CD14-positive monocyte (primary cell): ENCODE measurements around the gene GRHL1. TPM values are rescaled to one million over a fixed set of nuclear protein-coding genes. Genes with fewer than 3 reads are reported as not detected.
A peak's percentile ranks its signal among the peaks of the same experiment; 100 is the strongest.

Experiments used
- DNase-seq, 3 donors: peaks; one replicate each; pipeline ENCODE4 v3.0.0-alpha.2; 2011 to 2022
- H2AFZ ChIP-seq: 2 replicates; pipeline ENCODE4 v1.6.0; 2012; ENCODE audit warnings: mild to moderate bottlenecking, low read depth, low read length, inconsistent platforms; ENCODE audit not compliant: insufficient read depth, poor library complexity, severe bottlenecking
- H3K27ac ChIP-seq, 2 donors: 1 replicate in 1 of 2; 2 replicates in 1 of 2; pipeline ENCODE4 v1.5.1; 2012 to 2013; ENCODE audit warnings: low read length in 2 of 2, control low read depth in 1 of 2, inconsistent platforms in 1 of 2, low read depth in 1 of 2, mild to moderate bottlenecking in 1 of 2
- H3K27me3 ChIP-seq, 2 donors: one replicate each; pipeline versions ENCODE4 v1.6.0 to v1.6.1; 2011 to 2013; ENCODE audit warnings: low read length in 2 of 2; ENCODE audit not compliant: control insufficient read depth in 2 of 2, insufficient read depth in 2 of 2
- H3K36me3 ChIP-seq, 2 donors: replicated peaks in 1 of 2; 1 replicate in 1 of 2; 2 replicates in 1 of 2; pipeline versions ENCODE4 v1.5.1 to v1.6.1; 2012 to 2013; ENCODE audit warnings: low read length in 2 of 2, control low read depth in 1 of 2, inconsistent platforms in 1 of 2, mild to moderate bottlenecking in 1 of 2; ENCODE audit not compliant: insufficient read depth in 2 of 2, control insufficient read depth in 1 of 2
- H3K4me1 ChIP-seq, 2 donors: 1 replicate in 1 of 2; 2 replicates in 1 of 2; pipeline versions ENCODE4 v1.5.1 to v1.6.1; 2012 to 2013; ENCODE audit warnings: low read length in 2 of 2, control low read depth in 1 of 2, inconsistent platforms in 1 of 2, mild to moderate bottlenecking in 1 of 2, moderate library complexity in 1 of 2; ENCODE audit not compliant: insufficient read depth in 2 of 2, control insufficient read depth in 1 of 2
- H3K4me2 ChIP-seq: replicated peaks from 2 replicates; pipeline ENCODE3; 2012; ENCODE audit warnings: low read length, moderate library complexity, mild to moderate bottlenecking; ENCODE audit not compliant: poor library complexity, severe bottlenecking; ENCODE audit errors: extremely low read depth
- H3K4me3 ChIP-seq, 3 experiments: fragments of 200-600 bp in 1 of 3; sonication (generic) in 1 of 3; replicated peaks in 1 of 3; 1 replicate in 2 of 3; 2 replicates in 1 of 3; pipeline ENCODE4 v1.5.1; 2011 to 2013; ENCODE audit warnings: low read length in 3 of 3, mild to moderate bottlenecking in 3 of 3, control low read depth in 2 of 3, low read depth in 2 of 3, inconsistent platforms in 1 of 3, moderate library complexity in 1 of 3
- H3K79me2 ChIP-seq: 2 replicates; pipeline ENCODE4 v1.6.0; 2012; ENCODE audit warnings: mild to moderate bottlenecking, control low read depth, inconsistent platforms, low read length, moderate library complexity; ENCODE audit not compliant: insufficient read depth
- H3K9ac ChIP-seq: 2 replicates; pipeline ENCODE4 v1.6.0; 2017; ENCODE audit warnings: low read length, mild to moderate bottlenecking; ENCODE audit not compliant: insufficient read depth, poor library complexity, severe bottlenecking
- H3K9me3 ChIP-seq, 2 donors: replicated peaks in 1 of 2; 1 replicate in 1 of 2; 2 replicates in 1 of 2; pipeline versions ENCODE4 v1.5.1 to v1.6.1; 2012 to 2013; ENCODE audit warnings: low read length in 2 of 2, control low read depth in 1 of 2; ENCODE audit not compliant: control insufficient read depth in 1 of 2, insufficient read depth in 1 of 2
- H4K20me1 ChIP-seq: 2 replicates; pipeline ENCODE4 v1.6.0; 2012; ENCODE audit warnings: mild to moderate bottlenecking, low read length, control low read depth, moderate library complexity; ENCODE audit not compliant: insufficient read depth
- H3K27ac Mint-ChIP-seq, 7 donors: one replicate each; pipeline ENCODE4 v1.8.0; 2020; ENCODE audit warnings: mild to moderate bottlenecking in 7 of 7, mixed read lengths in 7 of 7, moderate library complexity in 6 of 7, inconsistent platforms in 2 of 7
- H3K27me3 Mint-ChIP-seq, 3 donors: one replicate each; pipeline ENCODE4 v1.8.0; 2021 to 2022; ENCODE audit warnings: low read depth in 3 of 3, mild to moderate bottlenecking in 3 of 3, mixed read lengths in 3 of 3, moderate library complexity in 3 of 3, inconsistent platforms in 1 of 3
- H3K36me3 Mint-ChIP-seq, 2 donors: one replicate each; pipeline ENCODE4 v1.8.0; 2020; ENCODE audit warnings: mixed read lengths in 2 of 2, inconsistent platforms in 1 of 2, mild to moderate bottlenecking in 1 of 2
- H3K4me1 Mint-ChIP-seq: one replicate; pipeline ENCODE4 v1.8.0; 2020; ENCODE audit warnings: mild to moderate bottlenecking, mixed read lengths
- H3K4me3 Mint-ChIP-seq, 2 donors: one replicate each; pipeline ENCODE4 v1.8.0; 2020; ENCODE audit warnings: mild to moderate bottlenecking in 2 of 2, mixed read lengths in 2 of 2, moderate library complexity in 1 of 2
- H3K9me3 Mint-ChIP-seq, 7 donors: one replicate each; pipeline ENCODE4 v1.8.0; 2020 to 2022; ENCODE audit warnings: mixed read lengths in 7 of 7, mild to moderate bottlenecking in 6 of 7, moderate library complexity in 6 of 7, inconsistent platforms in 2 of 7
- CTCF ChIP-seq: fragments of 200-600 bp; IDR thresholded peaks from one replicate; pipeline ENCODE4 v1.8.0; 2022; ENCODE audit warnings: antibody characterized with exemption, mild to moderate bottlenecking
- WGBS: methylation state at CpG from one replicate; pipeline ENCODE4 v1.1.5; 2013; ENCODE audit warnings: missing lambda C conversion rate; ENCODE audit not compliant: insufficient coverage; 5-methylcytosine and 5-hydroxymethylcytosine counted together
- intact Hi-C, 2 donors: fragments of 100-400 bp; cut with micrococcal nuclease; formaldehyde crosslinking; loops; one replicate each; pipeline versions ENCODE4 v1.15.0 to v1.15.1; 2023
- polyA plus RNA-seq, 3 donors: library from polyadenylated mRNA; depleted of rRNA in 1 of 3; unstranded in 2 of 3; stranded (reverse) in 1 of 3; fragments of 300-500 nt in 2 of 3; fragments of >200 nt in 1 of 3; fragmentation: Illumina TruSeq in 2 of 3; gene quantifications; 1 replicate in 2 of 3; 2 replicates in 1 of 3; pipeline ENCODE4 v1.2.3, GENCODE V29; 2012 to 2021

GRHL1 gene
- polyA plus RNA-seq, 3 donors = 0.08 TPM; not detected in 2

DNA sequence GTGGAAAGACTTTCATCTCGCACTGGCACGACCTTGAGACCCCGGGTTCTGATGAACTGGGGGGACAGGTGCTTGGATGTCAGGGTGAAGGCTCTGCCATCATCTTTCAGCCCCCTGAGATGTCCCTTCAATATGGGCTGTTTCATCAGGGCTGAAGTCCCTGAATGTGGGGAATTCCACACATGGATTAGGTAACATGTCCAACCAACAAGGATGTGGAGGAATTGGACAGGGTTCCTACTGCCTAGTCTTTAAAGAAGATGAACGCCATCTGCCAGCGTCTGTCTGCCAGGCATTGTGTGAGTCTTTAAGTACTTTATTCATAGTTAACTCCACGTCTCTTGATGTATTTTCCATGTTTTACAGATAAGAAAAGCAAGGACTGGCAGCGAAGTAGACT lies 5.9 kb upstream of the GRHL1 start:
- H3K36me3 Mint-ChIP-seq = peaks cover 3 to 7% of the 10 kb centered on the region in 2 donors
- TF ChIP-seq CTCF = no peak
- H3K4me2 ChIP-seq = no peak overlapping the region
- peaks cover 31 to 61% (median 52%) of the 10 kb centered on the region in 3 donors for H3K27me3 Mint-ChIP-seq
- peaks cover 4 to 32% of the 10 kb centered on the region in 2 donors for H3K27me3 ChIP-seq
- H3K9ac ChIP-seq = no peak overlapping the region
- peak overlapping the region in 1 of 7 donors; percentile 45 for H3K27ac Mint-ChIP-seq
- peaks cover 3% of the 10 kb centered on the region in 2 donors for H3K4me1 ChIP-seq
- no peaks in the 10 kb centered on the region for H3K36me3 ChIP-seq
- H2AFZ ChIP-seq = no peak overlapping the region
- H3K79me2 ChIP-seq = no peaks in the 10 kb centered on the region
- peaks cover 0 to 7% (median 0%) of the 10 kb centered on the region in 7 donors for H3K9me3 Mint-ChIP-seq
- H3K4me1 Mint-ChIP-seq = peaks cover 2% of the 10 kb centered on the region
- H3K4me3 Mint-ChIP-seq = no peak overlapping the region
- H3K4me3 ChIP-seq = no peak overlapping the region
- no peaks in the 10 kb centered on the region for H4K20me1 ChIP-seq
- H3K27ac ChIP-seq = no peak overlapping the region
- H3K9me3 ChIP-seq = no peaks in the 10 kb centered on the region
- intact Hi-C loops = no loop called here
- WGBS = 100% methylated on average over 1 of the region's 7 CpGs
- no peak for DNase-seq

GRCh38 chr2:9946076-9946475 lies 5.4 kb upstream of the GRHL1 start:
- no peak overlapping the region for H3K4me3 Mint-ChIP-seq
- 82% methylated on average over 7 of the region's 7 CpGs for WGBS
- H3K9me3 Mint-ChIP-seq = peaks cover 0 to 8% (median 0%) of the 10 kb centered on the region in 7 donors
- H3K4me1 Mint-ChIP-seq = peaks cover 3% of the 10 kb centered on the region
- Histone ChIP-seq H3K27ac (no peak overlapping the region), H4K20me1 (no peaks in the 10 kb centered on the region), H3K4me2 (no peak overlapping the region), H2AFZ (no peak overlapping the region), H3K4me3 (no peak overlapping the region), H3K36me3 (no peaks in the 10 kb centered on the region), H3K79me2 (no peaks in the 10 kb centered on the region), H3K4me1 (peaks cover 4 to 6% of the 10 kb centered on the region in 2 donors), H3K9ac (no peak overlapping the region), H3K27me3 (peaks cover 4 to 33% of the 10 kb centered on the region in 2 donors), H3K9me3 (no peaks in the 10 kb centered on the region)
- peaks cover 3 to 7% of the 10 kb centered on the region in 2 donors for H3K36me3 Mint-ChIP-seq
- intact Hi-C loops = no loop called here
- no peak for DNase-seq
- no peak for TF ChIP-seq CTCF
- no peak overlapping the region for H3K27ac Mint-ChIP-seq
- H3K27me3 Mint-ChIP-seq = peaks cover 31 to 61% (median 50%) of the 10 kb centered on the region in 3 donors
